CD4-positive, alpha-beta T cell treated with Interleukin-4 for 1 hour (primary cell): ENCODE data around the gene ZNF593OS.

Experiments used
- DNase-seq, 2 donors: peaks; one replicate each; pipeline ENCODE4 v3.0.0-alpha.2; 2020 to 2022

Gene ZNF593OS

DNA sequence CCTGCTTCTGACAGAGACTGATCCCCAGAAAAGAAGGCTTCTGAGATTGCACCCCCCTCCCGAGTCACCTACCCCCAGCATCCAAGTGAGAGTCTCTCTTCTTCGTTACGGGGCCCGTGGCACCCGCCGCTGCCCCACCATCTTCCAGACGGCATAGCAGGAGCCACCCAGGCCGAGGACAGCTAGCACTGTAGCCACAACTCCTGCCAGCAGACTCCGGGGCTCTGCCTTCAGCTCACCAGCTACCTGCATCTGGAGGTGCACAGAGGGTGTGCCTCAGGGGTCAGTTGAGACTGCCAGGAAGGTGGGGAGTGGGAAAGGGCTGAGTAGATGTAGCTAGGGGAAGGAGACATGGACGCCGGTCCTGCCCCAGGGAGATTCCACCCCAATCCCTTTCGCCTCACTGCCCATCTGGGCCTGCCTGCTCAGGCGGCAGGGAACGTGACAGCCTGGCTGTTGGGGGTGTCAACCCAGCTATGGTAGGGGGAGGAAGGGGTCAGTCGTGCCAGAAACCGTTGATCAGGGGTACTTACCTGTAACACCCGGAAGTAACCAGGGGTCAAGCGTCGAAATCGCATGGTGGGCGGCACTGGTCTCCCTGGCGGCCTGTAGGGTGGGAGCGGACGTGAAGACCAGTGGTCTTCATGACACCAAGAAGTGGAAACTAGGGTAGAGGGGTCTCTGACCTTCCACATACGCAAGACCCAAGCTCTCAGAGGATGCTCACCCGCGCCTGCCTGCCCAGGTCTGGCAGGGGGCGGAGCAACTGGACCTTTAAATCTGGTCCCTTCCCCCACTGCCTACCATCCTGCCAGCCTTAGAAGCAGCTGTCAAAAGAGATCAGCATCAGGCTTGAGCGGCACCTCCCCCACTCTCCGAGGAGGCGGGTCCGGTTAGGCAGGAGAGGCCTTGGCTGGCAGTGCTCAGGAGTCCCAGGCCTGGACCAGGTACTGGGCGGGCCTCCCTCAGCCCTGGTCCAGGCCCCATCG is at the start of gene ZNF593OS:
Gene ZNF593OS, minus strand, starts transcription at position 749 of the 989 bp plus-strand sequence. Its CDS starts 171 bp downstream, at position 578.
- DNase-seq: no peak

- no peak for DNase-seq
Measured at GRCh38 chr1:26221094-26221493, 49.5 kb upstream of the ZNF593OS start.

GRCh38 chr1:26220199-26220912 is 48.7 kb upstream of the ZNF593OS start:
- DNase-seq: no peak

DNA sequence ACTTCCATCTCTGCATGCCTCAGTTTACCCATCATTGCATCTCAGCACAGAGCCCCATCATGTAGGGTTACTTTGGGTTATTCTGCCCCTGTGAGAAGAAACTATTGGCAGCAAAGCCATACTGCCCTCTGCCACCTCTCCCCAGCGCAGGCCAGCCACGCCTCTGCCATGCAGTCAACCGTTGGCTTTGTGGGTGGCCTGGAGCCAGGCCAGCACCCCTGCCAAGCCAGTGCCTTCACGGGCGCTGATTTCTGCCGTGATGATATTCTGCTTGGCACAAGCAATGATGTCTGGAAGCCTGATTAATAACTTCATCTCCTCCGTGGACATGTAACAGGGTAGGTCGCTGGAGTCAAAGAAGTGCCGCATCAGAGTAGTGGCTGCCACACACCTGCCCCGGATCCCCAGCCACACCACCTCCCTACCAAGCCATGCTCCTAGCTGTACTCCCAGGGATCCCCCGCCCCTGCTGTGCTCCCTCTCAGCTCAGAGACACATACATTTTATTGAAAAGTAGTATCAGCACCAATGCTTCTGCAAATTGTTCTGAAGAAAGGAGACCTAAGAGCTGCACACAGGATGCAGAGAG is 47.4 kb upstream of the ZNF593OS start:
- no peak for DNase-seq

GRCh38 chr1:26215246-26215645 is 43.6 kb upstream of the ZNF593OS start:
- no peak for DNase-seq

DNA sequence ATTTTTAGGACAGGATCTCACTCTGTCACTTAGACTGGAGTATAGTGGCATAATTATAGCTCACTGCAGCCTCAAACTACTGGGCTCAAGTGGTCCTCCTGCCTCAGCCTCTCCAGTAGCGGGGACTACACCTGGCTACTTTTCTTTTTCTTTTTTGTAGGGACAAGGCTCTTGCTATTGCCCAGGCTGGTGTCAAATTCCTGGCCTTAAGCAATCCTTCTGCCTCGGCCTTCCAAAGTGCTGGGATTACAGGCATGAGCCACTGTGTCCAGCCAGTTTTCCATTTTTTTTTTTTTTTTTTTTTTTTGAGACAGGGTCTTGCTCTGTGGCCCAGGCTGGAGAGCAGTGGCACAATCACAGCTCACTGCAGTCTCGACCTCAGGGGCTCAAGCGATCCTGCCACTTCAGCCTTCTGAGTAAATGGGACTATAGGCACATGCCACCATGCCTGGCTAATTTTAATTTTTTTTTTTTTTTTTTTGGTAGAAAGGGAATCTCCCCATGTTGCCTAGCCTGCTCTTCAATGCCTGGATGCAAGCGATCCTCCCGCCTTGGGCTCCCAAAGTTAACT is 41.8 kb upstream of the ZNF593OS start:
- no peak for DNase-seq

- no peak for DNase-seq
Measured at GRCh38 chr1:26212726-26213125, 41.1 kb upstream of the ZNF593OS start.

- no peak for DNase-seq
Measured at GRCh38 chr1:26210147-26210870, 38.7 kb upstream of the ZNF593OS start.

GRCh38 chr1:26203642-26204318 is 32.1 kb upstream of the ZNF593OS start:
- DNase-seq: no peak

DNA sequence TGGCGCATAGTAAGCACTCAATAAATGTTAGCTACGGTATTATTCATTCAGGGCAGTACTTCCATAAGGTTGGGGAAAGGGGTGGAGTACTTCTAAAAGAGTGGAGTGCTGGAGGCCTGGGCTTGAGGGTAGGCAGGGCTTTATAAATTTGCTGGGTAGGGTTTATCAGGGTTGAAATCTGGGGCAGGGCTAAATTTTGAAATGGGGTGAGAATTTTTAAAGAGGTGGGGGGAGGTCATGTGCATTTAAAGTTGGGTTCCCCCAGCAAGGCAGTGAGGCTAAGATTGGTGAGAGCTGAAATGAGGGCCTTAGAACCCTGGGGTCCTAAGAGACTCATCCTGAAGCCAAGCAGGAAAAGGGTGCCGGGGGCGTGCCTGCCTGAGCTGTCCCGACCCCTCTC is 28.8 kb upstream of the ZNF593OS start:
- DNase-seq: no peak

DNA sequence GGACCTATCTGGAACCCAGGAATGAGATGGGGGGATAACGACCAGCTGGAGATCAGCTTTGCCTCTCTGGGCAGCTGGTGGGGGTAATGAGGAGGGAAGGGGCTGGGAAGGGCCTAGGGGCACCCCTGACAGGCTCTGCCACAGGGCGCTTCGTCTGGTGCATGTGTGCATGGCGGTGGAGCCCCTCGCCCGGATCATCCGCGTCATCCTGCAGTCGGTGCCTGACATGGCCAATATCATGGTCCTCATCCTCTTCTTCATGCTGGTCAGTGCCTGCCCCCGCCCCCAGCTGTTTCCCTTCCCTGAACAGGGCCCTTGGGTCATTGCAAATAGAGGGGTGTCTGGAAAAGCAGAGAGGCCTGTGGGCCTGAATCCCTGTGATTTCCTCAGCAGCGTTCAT is 26.2 kb upstream of the ZNF593OS start:
- DNase-seq: no peak

- DNase-seq: no peak
Measured at GRCh38 chr1:26197301-26197700, 25.7 kb upstream of the ZNF593OS start.

GRCh38 chr1:26195805-26196204 is 24.2 kb upstream of the ZNF593OS start:
- no peak for DNase-seq

DNA sequence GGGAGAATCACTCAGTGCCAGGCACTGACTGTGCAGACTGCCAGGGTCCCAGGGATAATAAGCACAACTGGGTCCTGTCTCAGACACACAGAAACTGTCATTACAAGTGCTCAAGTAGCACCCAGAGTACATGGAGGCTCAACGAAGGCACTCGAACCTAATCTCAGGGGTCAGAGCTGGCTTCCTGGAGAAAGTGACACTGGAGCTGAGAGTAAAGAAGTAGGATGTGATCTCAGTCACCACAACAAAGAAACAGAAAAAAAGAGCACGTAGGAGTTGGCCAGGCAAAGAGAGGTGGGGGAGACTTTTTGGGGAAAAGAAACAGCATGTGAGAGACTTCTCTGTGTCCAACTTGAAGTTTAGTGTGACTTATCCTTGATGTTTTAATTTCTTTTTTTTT is 20.1 kb upstream of the ZNF593OS start:
- DNase-seq: no peak

- peak in 1 of 2 donors; percentile 35 for DNase-seq
Measured at GRCh38 chr1:26190373-26190987, 18.8 kb upstream of the ZNF593OS start, which contains the start of gene CATSPER4. Gene CATSPER4 (plus strand): TSS chr1:26190602. CDS start chr1:26190628, 26 bp downstream.

GRCh38 chr1:26189751-26190275 is 18.2 kb upstream of the ZNF593OS start:
- DNase-seq: no peak

GRCh38 chr1:26189331-26189730 is 17.7 kb upstream of the ZNF593OS start:
- no peak for DNase-seq

GRCh38 chr1:26188477-26188876 is 16.8 kb upstream of the ZNF593OS start:
- no peak for DNase-seq

DNA sequence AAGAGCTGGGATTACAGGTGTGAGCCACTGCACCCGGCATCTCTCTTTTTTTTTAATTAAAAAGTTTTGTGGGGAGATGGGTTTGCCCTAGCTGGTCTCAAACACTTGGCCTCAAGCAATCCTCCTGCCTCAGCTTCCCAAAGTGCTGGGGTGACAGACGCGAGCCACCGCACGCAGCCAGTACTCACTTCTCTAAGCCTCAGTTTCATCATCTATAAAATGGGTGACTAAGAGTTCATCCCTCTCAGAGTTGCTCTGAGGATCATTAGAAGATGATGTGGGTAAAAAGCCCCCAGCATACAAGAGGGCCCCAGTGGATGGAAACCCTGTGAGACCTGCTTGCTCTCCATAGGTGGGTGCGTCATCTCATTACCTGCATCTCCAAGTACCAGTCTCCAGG is 16.2 kb upstream of the ZNF593OS start:
- DNase-seq: no peak

- DNase-seq: no peak
Measured at GRCh38 chr1:26184883-26185282, 13.3 kb upstream of the ZNF593OS start.

GRCh38 chr1:26184086-26184485 is 12.5 kb upstream of the ZNF593OS start:
- no peak for DNase-seq
